Islet precursor cell (in vitro differentiated cells): ENCODE results near the gene PCED1A.
A peak's percentile ranks its signal among the peaks of the same experiment; 100 is the strongest.

Source experiments
- DNase-seq: peaks from one replicate; pipeline ENCODE4 v3.0.0-alpha.2; 2018

Gene PCED1A

GRCh38 chr20:2840138-2840966, at the start of gene PCED1A, which contains the start of gene VPS16:
PCED1A (minus strand) TSS chr20:2840655; CDS start chr20:2839912, 743 bp downstream.
VPS16 (plus strand) TSS chr20:2840745; CDS start chr20:2840775, 30 bp downstream.
- peak; percentile 92 for DNase-seq

- DNase-seq: no peak
Measured at GRCh38 chr20:2889797-2890196, 49.3 kb upstream of the PCED1A start.

GRCh38 chr20:2889209-2889608, 48.8 kb upstream of the PCED1A start:
- DNase-seq: no peak

GRCh38 chr20:2888224-2888955, 47.9 kb upstream of the PCED1A start:
- no peak for DNase-seq

GRCh38 chr20:2887715-2888114, 47.3 kb upstream of the PCED1A start:
- DNase-seq: no peak

GRCh38 chr20:2883726-2884637, 43.5 kb upstream of the PCED1A start:
- DNase-seq: no peak

- no peak for DNase-seq
Measured at GRCh38 chr20:2880650-2881049, 40.2 kb upstream of the PCED1A start.

GRCh38 chr20:2879146-2879545, 38.7 kb upstream of the PCED1A start:
- no peak for DNase-seq

GRCh38 chr20:2878515-2878914, 38.1 kb upstream of the PCED1A start:
- no peak for DNase-seq

GRCh38 chr20:2875690-2876203, 35.3 kb upstream of the PCED1A start:
- DNase-seq: no peak

GRCh38 chr20:2874456-2874855, 34.0 kb upstream of the PCED1A start:
- no peak for DNase-seq

- peak; percentile 83 for DNase-seq
Measured at GRCh38 chr20:2873747-2874041, 33.2 kb upstream of the PCED1A start.

- peak; percentile 96 for DNase-seq
Measured at GRCh38 chr20:2873010-2873746, 32.7 kb upstream of the PCED1A start, which contains the start of gene PTPRA. PTPRA (plus strand) TSS chr20:2873481; CDS start chr20:2964278, 90,797 bp downstream.

- DNase-seq: peak; percentile 69
Measured at GRCh38 chr20:2872459-2873009, 32.1 kb upstream of the PCED1A start.

- DNase-seq: no peak
Measured at GRCh38 chr20:2871661-2872458, 31.4 kb upstream of the PCED1A start.

GRCh38 chr20:2871111-2871465, 30.6 kb upstream of the PCED1A start:
- no peak for DNase-seq

GRCh38 chr20:2869381-2869780, 28.9 kb upstream of the PCED1A start:
- no peak for DNase-seq

- DNase-seq: no peak
Measured at GRCh38 chr20:2867081-2867864, 26.8 kb upstream of the PCED1A start.

GRCh38 chr20:2866236-2866635, 25.8 kb upstream of the PCED1A start:
- no peak for DNase-seq

GRCh38 chr20:2865630-2866029, 25.2 kb upstream of the PCED1A start:
- no peak for DNase-seq
